Natural killer cell treated with Interleukin-12 subunit alpha and Interleukin-12 subunit beta and Interleukin-15 and Interleukin-18, amount 100 ng/mL, for 72 hours (primary cell): ENCODE data around the gene TWIST2. TPM values are rescaled to one million over a fixed set of nuclear protein-coding genes. Genes with fewer than 3 reads are reported as not detected.

Experiments used
- ATAC-seq, 2 donors: fragments of 150-1000 bp; cut with Tn5 transposase in 1 of 2; sonication (Bioruptor Pico), chemical (Tn5 transposase) in 1 of 2; 2 replicates each; pipeline ENCODE4 v1.10.0; 2021
- DNase-seq: peaks from one replicate; pipeline ENCODE4 v3.0.0; 2022; ENCODE audit warnings: low spot score
- H3K27ac Mint-ChIP-seq, 2 donors: 1 replicate in 1 of 2; 2 replicates in 1 of 2; pipeline ENCODE4 v1.8.0; 2022; ENCODE audit warnings: mixed read lengths in 2 of 2, mild to moderate bottlenecking in 1 of 2, moderate library complexity in 1 of 2
- H3K27me3 Mint-ChIP-seq, 2 donors: 1 replicate in 1 of 2; 2 replicates in 1 of 2; pipeline ENCODE4 v1.8.0; 2022; ENCODE audit warnings: mixed read lengths in 2 of 2
- H3K36me3 Mint-ChIP-seq: one replicate; pipeline ENCODE4 v1.8.0; 2022; ENCODE audit warnings: mixed read lengths
- H3K4me1 Mint-ChIP-seq, 2 donors: 1 replicate in 1 of 2; 2 replicates in 1 of 2; pipeline ENCODE4 v1.8.0; 2022; ENCODE audit warnings: low read depth in 2 of 2, mixed read lengths in 2 of 2, mild to moderate bottlenecking in 1 of 2
- H3K4me3 Mint-ChIP-seq: one replicate; pipeline ENCODE4 v1.8.0; 2022; ENCODE audit warnings: mixed read lengths
- H3K9me3 Mint-ChIP-seq: 2 replicates; pipeline ENCODE4 v1.8.0; 2022; ENCODE audit warnings: mixed read lengths
- total RNA-seq, 2 donors: library from RNA; stranded (reverse); gene quantifications; one replicate each; pipeline ENCODE4 v1.2.3, GENCODE V29; 2022

The TWIST2 gene
- total RNA-seq, 2 donors from 2014 or later: not detected

DNA sequence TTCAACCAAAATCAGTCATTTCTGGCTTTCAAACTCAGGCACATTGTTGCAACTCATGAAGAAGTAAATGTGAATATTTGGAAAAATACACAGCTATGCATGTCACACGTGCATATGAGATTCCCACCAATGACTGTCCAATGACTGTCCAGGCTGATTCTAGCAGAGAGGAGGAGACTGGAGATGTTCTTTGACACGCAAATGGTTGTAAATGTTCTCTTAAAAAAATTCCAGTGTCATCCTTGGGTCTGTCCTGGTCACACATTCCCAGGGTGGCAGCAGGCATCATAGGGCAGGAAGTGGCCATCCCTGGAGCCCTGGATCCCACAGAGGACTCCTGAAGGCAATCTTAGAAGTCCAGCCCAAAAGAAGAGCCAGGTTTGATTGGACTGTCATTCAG lies 40.9 kb downstream of the TWIST2 start:
- no peaks in the 10 kb centered on the region for H3K9me3 Mint-ChIP-seq
- DNase-seq (no peak), ATAC-seq (no peak)
- no peak overlapping the region for H3K27ac Mint-ChIP-seq
- H3K36me3 Mint-ChIP-seq: no peaks in the 10 kb centered on the region
- no peaks in the 10 kb centered on the region for H3K4me1 Mint-ChIP-seq
- H3K27me3 Mint-ChIP-seq: peaks cover 0 to 9% of the 10 kb centered on the region in 2 donors
- H3K4me3 Mint-ChIP-seq: no peak overlapping the region

DNA sequence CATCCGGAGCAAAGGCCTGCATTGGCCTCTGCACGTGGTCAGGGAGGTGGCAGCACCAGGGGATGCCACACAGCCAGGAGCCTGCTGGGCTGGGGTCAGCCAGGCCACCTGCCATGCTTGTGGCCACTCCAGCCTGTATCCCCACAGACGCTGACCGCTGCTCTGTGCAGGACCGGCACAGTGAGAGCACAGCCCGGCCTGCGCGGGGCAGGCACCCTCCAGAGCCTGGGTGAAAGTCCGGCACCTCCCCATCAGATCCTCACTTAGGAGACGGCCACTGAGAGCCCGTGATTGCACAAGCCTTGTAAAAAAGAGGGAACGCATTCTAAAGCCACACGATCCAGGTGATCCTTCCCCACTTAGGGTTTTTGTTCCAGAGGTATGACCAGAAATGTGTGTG lies 42.2 kb downstream of the TWIST2 start:
- ATAC-seq: no peak
- peaks cover 8 to 9% of the 10 kb centered on the region in 2 donors for H3K27me3 Mint-ChIP-seq

DNA sequence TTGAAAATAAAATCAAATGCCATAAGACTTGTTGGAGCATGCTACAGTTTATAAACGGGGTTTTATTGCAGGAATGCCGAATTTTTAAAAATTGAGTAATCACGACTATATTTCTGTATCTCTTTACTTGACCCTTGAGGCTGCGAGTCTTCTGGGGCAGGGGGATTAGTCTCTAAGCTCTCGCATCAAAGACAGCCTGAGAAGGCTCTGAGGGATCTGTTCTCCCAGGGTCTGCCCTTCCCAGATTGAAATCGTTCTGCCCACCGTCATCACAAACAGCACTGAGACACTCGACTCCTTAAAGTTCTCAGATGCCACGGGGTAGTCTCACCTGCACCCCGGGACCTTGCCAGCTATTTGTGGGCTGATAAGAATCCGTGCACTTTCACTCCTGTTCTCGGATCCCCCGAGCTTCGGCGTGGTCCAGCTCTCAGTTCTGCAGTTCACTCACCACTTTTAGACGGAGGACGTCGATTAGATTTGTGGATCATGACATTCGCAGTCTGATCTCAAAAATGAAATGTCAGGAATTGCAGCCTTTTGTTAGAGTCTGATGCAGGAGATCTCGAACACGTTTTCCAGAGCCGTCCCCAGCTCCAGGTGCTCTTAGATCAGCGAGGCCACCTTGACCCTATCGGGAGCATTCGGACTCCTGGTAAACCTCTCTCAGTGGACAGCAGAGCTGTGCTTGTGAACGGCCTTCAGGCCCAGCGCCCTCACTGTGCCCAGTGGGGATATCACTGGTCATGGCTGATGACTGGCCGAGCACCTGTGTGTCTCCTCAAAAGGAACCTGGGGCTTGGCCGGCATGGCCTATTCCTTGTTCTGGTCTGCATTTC lies 43.0 kb downstream of the TWIST2 start:
- H3K27me3 Mint-ChIP-seq: peaks cover 6 to 8% of the 10 kb centered on the region in 2 donors
- no peak overlapping the region for H3K4me3 Mint-ChIP-seq
- H3K9me3 Mint-ChIP-seq: no peaks in the 10 kb centered on the region
- H3K27ac Mint-ChIP-seq: no peak overlapping the region
- no peak for ATAC-seq
- no peaks in the 10 kb centered on the region for H3K4me1 Mint-ChIP-seq
- DNase-seq: no peak
- H3K36me3 Mint-ChIP-seq: no peaks in the 10 kb centered on the region

More for the DNA sequence above, 42.2 kb downstream of the TWIST2 start:
- no peak overlapping the region for H3K27ac Mint-ChIP-seq
- no peak for DNase-seq
- no peaks in the 10 kb centered on the region for H3K4me1 Mint-ChIP-seq
- no peak overlapping the region for H3K4me3 Mint-ChIP-seq
- no peaks in the 10 kb centered on the region for H3K36me3 Mint-ChIP-seq
- H3K9me3 Mint-ChIP-seq: no peaks in the 10 kb centered on the region

DNA sequence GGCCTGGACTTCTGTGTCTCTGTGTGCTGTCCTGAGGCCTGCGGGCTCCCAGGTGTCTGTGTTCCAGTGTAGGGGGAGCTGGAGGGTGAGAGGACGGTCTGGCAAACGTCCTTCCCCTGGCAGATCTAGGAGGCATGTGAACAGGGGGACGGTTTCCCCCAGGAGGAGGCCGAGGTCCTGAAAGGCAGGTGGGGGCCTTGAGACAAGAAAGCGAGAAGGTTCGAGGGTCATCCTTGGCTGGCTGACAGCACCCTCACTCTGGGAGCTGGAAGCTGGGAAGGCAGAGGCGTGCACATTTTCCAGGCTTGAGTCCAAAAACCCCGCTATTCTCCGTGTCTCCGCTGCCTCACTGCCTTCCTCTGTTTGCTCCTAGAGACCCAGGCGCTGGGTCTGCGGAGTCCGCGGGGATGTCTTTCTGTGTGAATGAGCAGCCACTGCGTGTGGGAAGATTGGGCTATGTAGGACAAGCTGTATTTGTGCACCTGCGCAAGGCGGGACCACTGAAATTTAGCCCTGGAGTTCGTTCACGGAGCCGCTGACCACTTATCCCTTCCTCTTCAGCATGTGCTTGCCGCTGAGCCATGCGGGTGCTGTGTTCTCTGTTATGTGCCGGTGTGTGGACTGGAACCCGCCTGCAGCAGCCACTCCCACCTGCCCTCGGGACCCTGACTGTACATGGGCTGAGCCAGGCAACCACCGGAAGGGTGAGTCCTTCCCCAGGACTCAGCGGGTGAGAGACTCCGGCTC lies 43.7 kb downstream of the TWIST2 start:
- no peaks in the 10 kb centered on the region for H3K9me3 Mint-ChIP-seq

DNA sequence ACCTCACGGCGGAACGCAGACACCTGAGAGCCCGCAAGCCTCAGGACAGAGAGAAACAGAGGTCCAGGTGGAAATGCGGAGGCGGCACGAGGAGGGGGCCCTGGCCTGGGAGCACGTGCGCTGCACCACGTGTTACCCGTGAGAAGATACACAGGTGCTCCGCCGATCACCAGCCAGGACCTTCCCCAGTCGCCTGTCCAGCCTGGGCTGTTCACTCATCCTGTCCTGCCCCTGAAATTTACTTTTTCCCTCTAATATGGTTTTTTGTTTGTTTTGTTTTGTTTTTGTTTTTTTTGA lies 44.3 kb downstream of the TWIST2 start:
- H3K4me3 Mint-ChIP-seq: no peak overlapping the region
- no peaks in the 10 kb centered on the region for H3K4me1 Mint-ChIP-seq
- H3K9me3 Mint-ChIP-seq: no peaks in the 10 kb centered on the region
- no peaks in the 10 kb centered on the region for H3K36me3 Mint-ChIP-seq
- no peak overlapping the region for H3K27ac Mint-ChIP-seq
- ATAC-seq (no peak), DNase-seq (no peak)
- peaks cover 2 to 8% of the 10 kb centered on the region in 2 donors for H3K27me3 Mint-ChIP-seq

More for the DNA sequence above, 43.7 kb downstream of the TWIST2 start:
- DNase-seq: no peak
- H3K36me3 Mint-ChIP-seq: no peaks in the 10 kb centered on the region
- no peak for ATAC-seq
- no peak overlapping the region for H3K4me3 Mint-ChIP-seq
- no peaks in the 10 kb centered on the region for H3K4me1 Mint-ChIP-seq
- peaks cover 4 to 8% of the 10 kb centered on the region in 2 donors for H3K27me3 Mint-ChIP-seq
- H3K27ac Mint-ChIP-seq: no peak overlapping the region

DNA sequence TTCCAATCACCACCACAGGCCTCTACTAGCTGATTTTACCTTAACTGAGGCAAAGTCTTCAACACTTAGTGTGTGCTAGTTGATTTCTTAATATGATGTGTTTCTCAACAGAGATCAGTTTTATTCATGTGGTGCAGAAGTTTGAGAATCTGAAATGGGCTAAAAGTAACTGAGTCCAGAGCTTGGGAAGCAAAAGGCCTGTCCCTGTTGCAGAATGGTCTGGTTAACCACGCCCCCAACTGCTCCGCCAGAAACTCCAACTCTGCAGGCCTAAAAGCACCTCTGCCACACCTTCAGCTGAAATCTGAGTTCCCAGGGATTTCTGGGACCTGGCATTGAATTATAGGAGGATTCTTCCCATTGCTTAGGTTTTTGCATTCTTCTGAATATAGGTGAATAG lies 44.9 kb downstream of the TWIST2 start:
- H3K4me1 Mint-ChIP-seq: no peaks in the 10 kb centered on the region
- H3K36me3 Mint-ChIP-seq: no peaks in the 10 kb centered on the region
- DNase-seq (no peak), ATAC-seq (no peak)
- H3K9me3 Mint-ChIP-seq: no peaks in the 10 kb centered on the region
- no peak overlapping the region for H3K27ac Mint-ChIP-seq
- H3K4me3 Mint-ChIP-seq: no peak overlapping the region
- peaks cover 0 to 8% of the 10 kb centered on the region in 2 donors for H3K27me3 Mint-ChIP-seq

DNA sequence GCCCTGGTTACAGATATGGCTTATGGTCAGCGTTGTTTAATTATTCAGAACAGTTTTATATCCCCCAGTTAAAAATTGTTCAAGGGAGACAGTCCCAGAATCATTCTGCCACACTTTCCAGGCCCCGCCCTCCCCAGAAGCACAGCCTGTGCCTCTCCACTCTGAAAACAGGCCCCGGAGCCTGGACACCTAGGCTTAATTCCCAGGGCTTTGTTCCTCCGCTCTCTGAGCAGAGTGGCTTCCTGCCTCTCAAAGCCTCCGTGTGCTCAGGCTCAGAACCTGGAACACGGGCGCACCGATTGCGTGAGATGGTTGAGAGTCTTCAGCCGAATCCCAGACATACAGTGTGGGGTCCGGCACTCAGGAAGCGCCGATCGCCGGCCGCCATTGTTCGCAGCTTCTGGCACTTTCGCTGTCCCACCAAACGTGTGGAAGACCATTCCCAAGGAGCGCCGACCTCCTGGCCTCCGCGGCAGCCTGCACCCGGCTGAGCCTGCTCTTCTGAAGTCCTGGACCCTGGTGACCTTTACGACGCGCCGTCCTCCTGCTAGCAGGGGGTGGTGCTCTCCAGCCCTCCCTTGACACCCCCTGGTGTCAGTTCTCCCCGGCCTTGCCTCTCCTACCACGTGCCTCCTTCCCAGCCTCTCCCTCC lies 45.6 kb downstream of the TWIST2 start:
- H3K4me3 Mint-ChIP-seq: no peak overlapping the region
- no peaks in the 10 kb centered on the region for H3K4me1 Mint-ChIP-seq
- no peaks in the 10 kb centered on the region for H3K36me3 Mint-ChIP-seq
- no peaks in the 10 kb centered on the region for H3K9me3 Mint-ChIP-seq
- DNase-seq (no peak), ATAC-seq (no peak)
- no peak overlapping the region for H3K27ac Mint-ChIP-seq
- H3K27me3 Mint-ChIP-seq: peaks cover 0 to 8% of the 10 kb centered on the region in 2 donors

DNA sequence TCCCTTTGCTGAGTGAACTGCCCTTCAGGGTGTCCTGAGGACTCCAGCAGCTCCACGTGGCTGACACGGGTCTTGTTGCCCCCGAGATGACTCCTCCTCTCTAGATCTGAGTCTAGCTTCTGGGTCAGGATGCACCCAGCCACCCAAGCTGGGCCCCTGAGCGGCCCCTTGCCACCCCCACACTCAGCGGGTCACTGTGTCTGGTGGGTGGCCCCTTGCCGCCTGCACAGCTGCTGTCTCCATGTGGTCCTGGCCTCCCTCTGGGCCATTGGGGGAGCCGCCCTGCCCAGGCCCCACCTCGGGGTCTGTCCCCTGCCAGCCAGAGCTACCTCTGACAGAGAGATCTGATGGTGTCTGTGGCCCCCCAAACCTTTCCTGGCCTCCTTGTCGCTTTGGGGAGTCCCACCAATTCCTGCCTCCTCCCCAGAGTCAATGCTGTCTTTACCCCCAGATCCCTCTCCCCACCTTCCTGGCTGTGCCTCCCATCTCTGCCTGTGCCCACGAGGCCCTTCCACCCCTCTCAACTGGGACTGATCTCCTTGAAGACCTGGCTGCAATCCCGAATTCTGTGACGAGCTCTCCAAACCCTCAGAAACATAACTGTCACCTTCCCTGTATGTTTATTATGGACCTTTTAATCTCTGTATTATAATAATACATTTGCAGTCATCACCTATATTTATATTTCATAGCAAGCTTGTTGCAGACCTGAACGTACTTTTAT lies 46.5 kb downstream of the TWIST2 start:
- DNase-seq (no peak), ATAC-seq (no peak)
- Mint-ChIP-seq H3K36me3 (no peaks in the 10 kb centered on the region), H3K4me3 (no peak overlapping the region), H3K9me3 (no peaks in the 10 kb centered on the region), H3K27ac (no peak overlapping the region), H3K27me3 (peaks cover 0 to 8% of the 10 kb centered on the region in 2 donors), H3K4me1 (no peaks in the 10 kb centered on the region)

DNA sequence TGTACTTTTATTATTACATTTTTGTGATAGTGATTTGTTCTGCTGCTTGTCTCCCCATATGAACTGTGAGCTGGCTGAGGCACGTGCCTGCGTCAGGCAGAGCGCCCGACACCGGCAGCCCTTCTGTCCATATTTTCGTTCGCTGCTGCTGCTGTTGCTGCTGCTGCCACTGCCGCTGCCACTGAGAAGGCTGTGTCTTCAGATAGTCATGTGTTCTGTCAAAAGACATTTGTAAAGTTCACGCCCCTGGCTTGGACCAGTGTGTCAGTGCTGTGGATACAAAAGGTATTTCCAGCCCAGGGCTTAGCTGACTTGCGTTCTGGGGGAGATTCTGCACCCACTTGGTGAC lies 47.0 kb downstream of the TWIST2 start:
- DNase-seq (no peak), ATAC-seq (no peak)
- H3K36me3 Mint-ChIP-seq: no peaks in the 10 kb centered on the region
- H3K27ac Mint-ChIP-seq: no peak overlapping the region
- H3K9me3 Mint-ChIP-seq: no peaks in the 10 kb centered on the region
- H3K4me3 Mint-ChIP-seq: no peak overlapping the region
- peaks cover 0 to 8% of the 10 kb centered on the region in 2 donors for H3K27me3 Mint-ChIP-seq
- H3K4me1 Mint-ChIP-seq: no peaks in the 10 kb centered on the region

DNA sequence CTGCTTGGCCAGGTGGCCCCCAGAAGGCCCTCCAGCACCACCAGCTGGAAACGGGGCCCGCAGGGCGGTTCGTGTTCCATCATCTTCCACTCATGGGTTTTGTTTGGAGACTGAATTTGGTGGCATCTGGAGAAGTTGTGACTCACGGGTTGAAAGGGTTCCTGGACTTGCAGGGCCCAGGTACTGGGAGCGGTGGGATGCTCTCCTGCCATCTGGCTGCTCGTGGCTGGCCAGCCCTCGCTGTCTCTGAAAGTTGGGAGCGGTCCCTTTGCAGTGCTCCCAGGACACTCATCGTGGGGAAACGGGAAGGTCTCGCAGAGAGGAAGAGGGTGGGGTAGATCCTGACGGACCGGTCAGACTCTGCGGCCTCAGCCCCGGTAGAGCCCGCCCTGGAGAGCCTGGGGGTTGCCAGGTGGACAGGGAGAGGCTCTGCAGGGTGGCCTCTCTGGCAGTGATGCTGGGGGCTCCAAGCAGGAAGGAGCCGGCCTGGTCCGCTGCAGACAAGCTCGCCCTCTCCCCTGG lies 47.5 kb downstream of the TWIST2 start:
- no peak for DNase-seq
- peaks cover 0 to 8% of the 10 kb centered on the region in 2 donors for H3K27me3 Mint-ChIP-seq
- no peak overlapping the region for H3K27ac Mint-ChIP-seq
- no peak for ATAC-seq
- H3K4me1 Mint-ChIP-seq: no peaks in the 10 kb centered on the region
- no peaks in the 10 kb centered on the region for H3K9me3 Mint-ChIP-seq
- H3K4me3 Mint-ChIP-seq: no peak overlapping the region
- no peaks in the 10 kb centered on the region for H3K36me3 Mint-ChIP-seq

DNA sequence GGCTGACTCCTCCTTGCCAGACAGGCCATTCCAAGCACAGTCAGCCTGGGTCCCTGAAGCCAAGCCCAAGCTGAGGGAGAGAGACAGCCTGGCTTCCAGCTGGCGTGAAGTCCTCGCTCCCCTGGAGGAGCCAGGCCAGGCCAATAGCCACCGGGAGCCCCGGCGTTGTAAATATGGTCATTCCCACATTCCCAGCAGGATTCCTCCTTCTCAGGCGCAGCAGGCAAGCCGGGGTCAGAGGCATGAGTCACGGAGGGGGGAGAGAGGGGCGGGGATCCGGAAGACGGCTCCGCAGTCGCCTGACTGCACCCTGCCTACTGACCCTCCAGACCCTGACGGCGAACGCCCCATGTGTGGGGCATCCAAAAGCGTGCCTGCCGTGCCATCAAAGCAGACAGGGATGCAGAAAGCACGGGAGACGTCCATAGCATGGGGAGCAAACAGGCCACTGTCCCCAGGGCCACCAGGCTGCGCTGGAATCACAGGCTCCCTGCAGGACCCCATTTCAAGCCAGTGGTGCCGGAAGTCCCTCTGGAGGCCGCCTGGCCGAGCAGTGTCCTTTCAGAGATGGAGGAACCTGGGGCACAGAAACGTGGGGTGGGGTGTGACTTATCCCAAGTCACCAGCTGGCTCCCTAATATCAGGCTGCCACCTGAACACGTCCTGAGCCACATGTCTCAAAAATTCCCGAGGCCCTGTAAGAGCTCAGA lies 48.2 kb downstream of the TWIST2 start:
- H3K36me3 Mint-ChIP-seq: no peaks in the 10 kb centered on the region
- H3K27ac Mint-ChIP-seq: no peak overlapping the region
- ATAC-seq (no peak), DNase-seq (no peak)
- no peaks in the 10 kb centered on the region for H3K4me1 Mint-ChIP-seq
- H3K9me3 Mint-ChIP-seq: no peaks in the 10 kb centered on the region
- H3K27me3 Mint-ChIP-seq: peaks cover 0 to 8% of the 10 kb centered on the region in 2 donors
- no peak overlapping the region for H3K4me3 Mint-ChIP-seq

DNA sequence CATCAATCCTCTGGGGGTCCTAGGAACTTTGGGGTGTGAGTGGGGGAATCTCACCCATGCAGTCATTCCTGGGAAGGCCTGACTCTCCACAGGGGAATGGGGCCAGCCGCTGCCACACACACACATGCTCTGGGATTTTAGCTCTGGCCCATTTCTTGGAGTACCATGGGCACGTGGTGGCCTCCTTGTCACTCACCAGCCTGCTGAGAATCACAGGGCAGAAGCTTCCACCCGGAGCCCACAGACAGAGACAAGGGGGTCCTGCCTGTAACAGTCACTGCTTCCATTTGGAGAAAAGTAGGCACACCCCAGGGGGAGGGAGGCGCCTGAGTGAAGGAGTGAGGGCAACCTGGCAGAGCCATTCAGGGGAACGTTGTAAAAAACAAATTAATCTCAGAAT lies 48.8 kb downstream of the TWIST2 start:
- no peak for ATAC-seq
- H3K36me3 Mint-ChIP-seq: no peaks in the 10 kb centered on the region
- no peak overlapping the region for H3K27ac Mint-ChIP-seq
- no peaks in the 10 kb centered on the region for H3K9me3 Mint-ChIP-seq
- no peaks in the 10 kb centered on the region for H3K4me1 Mint-ChIP-seq
- peaks cover 0 to 8% of the 10 kb centered on the region in 2 donors for H3K27me3 Mint-ChIP-seq
- no peak overlapping the region for H3K4me3 Mint-ChIP-seq
- DNase-seq: no peak
